HG03196 (cell line): ENCODE data around the gene AVPI1.
"Not testable (repeated sequence)": the region's sequence is repeated elsewhere in the genome, so short reads cannot be mapped to it uniquely, and the experiment has no call there.

Experiments
- ATAC-seq: cut with Tn5 transposase; IDR thresholded peaks from one replicate; pipeline ENCODE4 v1.9.1; 2021; ENCODE audit not compliant: unreplicated experiment

The AVPI1 gene

DNA sequence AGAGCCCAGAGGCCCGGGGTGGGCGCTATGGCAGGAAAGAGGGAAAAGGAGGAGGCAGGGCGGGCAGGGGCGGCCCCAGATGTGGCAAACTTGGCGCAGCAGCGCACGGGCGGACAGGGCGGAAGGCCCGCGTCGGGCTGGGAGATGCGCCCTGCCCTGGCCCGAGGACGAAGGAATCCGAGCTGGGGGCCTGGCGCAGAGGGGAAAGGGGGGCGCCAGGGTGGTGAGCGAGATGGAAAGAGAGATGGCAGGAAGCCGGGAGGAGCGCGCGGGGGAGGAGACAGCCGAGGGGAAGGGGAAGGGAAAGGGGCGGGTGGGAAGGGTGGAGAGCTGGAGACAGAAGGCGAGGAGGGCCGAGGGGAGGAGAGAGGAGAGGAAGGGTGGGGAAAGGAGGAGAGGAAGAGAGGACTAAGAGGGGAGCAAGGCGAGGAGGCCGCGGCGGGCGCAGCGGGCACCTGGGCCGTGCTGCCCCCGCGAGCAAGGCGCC is 26.3 kb upstream of the AVPI1 start, which contains the start of gene MARVELD1:
Gene MARVELD1 (plus strand): TSS at position 392 of the 487 bp plus-strand sequence. CDS start 147 bp downstream, outside the sequence.
- no peak for ATAC-seq

DNA sequence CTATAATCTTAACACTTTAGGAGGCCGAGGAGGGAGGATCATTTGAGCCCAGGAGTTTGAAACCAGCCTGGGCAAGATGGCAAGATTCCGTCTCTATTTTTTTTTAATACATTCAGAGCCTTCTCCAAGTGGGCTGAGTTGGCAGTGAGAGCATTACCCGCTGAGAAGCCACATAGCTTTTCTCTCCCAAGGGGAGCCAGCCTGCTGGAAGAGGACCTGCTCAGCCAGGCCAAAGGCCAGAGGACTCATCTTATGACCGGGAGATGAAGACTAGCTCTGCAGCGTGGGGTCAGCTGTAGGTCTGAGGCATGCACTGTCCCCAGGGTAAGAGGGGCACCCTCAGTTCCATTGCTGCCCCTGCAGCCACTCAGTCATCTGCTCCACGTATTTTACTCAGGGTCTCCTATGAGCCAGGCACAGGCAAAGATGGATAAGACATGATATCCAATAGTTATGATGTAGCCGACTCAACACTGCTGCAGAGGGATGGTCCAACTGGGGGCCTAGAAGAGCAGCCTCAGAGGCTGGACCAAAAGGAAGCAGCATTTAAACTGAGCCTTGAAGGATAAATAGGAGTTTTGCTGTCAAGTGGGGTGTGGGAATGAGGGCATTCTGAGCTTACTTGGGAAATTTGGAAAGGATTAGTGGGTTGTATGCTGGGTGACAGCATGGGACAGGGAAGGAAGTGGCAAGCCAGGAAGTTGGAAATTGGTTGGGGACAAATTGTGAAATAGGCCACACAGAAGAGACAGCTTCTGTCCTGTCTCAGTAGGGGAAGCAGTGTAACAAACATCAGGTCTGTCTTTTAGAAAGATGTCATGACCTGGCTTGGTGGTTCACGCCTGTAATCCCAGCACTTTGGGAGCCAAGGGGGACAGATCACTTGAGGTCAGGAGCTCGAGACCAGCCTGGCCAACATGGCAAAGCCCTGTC is 24.9 kb upstream of the AVPI1 start:
- ATAC-seq, result no peak

DNA sequence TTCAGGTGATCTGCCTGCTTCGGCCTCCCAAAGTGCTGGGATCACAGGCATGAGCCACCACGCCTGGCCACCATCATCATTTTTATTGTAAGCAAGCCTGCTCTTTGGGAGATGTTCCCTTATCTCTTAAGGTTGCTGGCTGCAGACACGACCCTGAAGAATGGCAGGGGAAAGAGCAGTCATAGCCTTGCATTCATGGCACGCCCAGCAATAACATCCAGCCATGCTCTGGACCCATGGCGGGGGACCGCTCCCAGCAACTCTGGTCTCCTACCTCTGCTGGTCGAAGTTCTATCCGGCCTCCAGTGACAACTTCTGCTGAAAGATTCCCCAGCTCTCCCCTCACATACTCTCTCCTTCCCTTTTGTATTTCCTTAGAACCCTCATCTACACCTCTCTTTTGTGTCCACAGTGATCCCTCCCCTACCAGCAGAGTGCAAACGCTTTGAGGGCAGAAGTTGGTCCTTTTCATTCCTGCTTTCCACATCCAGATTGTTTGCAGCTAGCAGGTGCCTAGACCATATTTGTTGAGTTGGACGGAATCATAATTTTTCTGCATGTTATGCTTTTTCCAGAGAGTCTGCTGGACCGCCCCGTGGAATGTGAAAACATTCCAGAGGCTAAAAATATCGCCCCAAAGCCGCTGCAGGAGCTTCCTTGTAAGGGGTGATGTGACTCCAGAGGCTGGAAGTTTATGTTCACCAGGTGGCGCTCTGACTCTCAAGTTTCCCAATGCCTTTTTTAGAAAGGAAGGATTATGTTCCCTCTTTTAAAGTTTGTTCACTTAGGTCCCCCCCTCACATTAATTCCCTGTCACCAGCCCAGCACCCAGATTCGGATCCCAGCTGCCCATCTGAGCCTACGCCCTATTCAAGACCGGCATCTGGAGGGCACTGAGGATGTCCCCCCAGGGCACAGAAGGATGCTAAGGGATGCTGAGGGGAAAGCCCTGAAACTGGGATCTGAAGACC is 22.2 kb upstream of the AVPI1 start:
- no peak for ATAC-seq

DNA sequence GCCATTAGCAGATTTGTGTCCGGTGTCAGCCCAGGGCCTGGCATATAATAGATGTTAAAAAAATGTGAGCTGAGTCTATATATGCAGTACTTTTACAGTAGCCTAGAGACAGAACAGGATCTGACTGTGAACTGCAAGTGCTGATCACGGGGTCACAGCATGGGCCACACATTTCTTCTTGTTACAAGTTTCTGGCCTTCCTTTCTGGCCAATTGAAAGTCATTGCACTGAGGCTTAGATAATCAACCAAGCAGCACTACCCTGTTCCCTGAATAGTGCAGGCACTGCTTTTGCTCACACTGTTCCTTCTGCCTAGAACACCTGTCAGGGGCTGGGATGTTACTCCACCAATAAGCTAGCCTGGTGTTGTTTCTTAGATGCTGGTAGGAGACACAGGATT is 21.1 kb upstream of the AVPI1 start:
- ATAC-seq, result no peak

GRCh38 chr10:97707134-97707861 is 20.3 kb upstream of the AVPI1 start:
- no peak for ATAC-seq

DNA sequence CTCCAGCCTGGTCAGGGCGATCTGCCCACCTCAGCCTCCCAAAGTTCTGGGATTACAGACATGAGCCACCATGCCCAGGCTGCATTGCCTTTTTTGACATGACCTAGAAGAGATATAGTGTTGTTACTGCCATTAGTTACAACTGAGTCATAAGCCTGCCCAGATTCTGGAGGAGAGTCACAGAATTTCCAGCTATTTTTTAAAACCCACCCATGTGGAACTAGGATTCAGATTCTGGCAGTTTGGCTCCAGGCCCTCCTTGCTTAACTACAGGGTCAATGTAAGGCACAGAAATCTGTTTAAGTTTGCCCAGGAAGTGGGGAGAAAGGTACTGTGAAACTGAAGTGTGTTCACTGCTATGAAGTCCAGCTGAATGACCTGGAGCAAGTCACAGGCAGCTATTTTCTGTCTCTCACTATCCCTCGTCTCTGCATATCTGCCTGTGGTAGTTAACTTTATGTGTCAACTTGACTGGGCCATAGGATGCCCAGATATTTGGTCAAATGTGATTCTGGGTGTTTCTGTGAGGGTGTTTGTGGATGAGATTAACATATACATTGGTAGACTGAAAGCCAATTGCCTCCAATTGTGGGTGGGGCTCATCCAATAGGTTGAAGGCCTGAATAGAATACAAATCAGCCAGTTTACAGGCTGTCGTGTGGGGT is 18.1 kb upstream of the AVPI1 start:
- ATAC-seq, result no peak

- no peak for ATAC-seq
Measured at GRCh38 chr10:97704341-97704740, 17.3 kb upstream of the AVPI1 start.

DNA sequence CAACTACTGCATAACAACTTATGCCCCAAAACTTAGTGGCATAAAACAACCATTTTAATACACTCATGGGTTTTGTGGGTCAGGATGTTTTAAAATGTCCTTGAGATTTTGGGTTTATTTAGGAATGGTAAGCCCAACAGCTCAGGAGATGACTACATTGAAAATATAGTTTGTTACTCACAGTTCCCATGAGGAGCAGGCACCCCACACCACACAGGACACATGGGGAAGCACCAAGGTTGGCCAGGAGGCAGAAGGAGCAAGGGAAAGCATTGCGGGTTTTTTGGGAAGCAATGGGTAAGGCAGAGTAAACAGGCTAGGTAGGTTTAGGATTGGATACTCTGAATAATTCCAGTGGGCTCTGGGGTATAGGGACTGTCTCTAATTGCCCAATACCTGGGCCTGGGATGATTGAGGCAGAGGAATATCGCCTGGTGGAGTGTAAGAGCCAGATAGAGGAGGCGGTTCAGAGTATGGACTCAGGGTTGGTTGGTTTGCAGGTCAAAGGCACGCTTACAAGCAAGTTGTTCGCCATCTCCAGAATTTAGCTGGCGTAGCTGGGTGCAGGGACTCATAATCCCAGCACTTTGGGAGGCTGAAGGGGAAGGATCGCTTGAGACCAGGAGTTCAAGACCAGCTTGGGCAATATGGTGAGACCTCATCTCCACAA is 16.5 kb upstream of the AVPI1 start:
- no peak for ATAC-seq

- peak; percentile 81 for ATAC-seq
Measured at GRCh38 chr10:97701438-97702069, 14.5 kb upstream of the AVPI1 start.

DNA sequence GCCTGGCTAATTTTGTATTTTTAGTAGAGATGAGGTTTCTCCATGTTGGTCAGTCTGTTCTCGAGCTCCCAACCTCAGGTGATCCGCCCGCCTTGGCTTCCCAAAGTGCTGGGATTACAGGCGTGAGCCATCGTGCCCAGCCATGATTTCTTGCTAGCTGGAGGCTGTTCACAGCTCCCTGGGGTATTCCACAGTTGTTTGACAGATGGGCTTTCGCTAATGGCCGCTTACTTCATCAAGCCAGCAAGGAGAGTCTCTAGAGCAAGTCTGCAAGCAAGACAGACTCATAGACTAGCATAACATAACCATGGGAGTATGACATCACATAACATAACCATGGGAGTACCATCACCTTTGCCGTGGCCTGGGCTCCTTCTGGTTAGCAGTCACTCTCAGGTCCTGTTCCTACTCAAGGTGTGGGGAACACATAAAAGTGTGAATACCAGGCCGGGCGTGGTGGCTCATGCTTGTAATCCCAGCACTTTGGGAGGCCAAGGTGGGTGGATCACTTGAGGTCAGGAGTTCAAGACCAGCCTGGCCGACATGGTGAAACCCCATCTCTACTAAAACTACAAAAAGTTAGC is 11.1 kb upstream of the AVPI1 start:
- ATAC-seq, result not testable (repeated sequence)

- no peak for ATAC-seq
Measured at GRCh38 chr10:97690133-97690532, 3.1 kb upstream of the AVPI1 start.

- ATAC-seq, result no peak
Measured at GRCh38 chr10:97689559-97690020, 2.5 kb upstream of the AVPI1 start.

DNA sequence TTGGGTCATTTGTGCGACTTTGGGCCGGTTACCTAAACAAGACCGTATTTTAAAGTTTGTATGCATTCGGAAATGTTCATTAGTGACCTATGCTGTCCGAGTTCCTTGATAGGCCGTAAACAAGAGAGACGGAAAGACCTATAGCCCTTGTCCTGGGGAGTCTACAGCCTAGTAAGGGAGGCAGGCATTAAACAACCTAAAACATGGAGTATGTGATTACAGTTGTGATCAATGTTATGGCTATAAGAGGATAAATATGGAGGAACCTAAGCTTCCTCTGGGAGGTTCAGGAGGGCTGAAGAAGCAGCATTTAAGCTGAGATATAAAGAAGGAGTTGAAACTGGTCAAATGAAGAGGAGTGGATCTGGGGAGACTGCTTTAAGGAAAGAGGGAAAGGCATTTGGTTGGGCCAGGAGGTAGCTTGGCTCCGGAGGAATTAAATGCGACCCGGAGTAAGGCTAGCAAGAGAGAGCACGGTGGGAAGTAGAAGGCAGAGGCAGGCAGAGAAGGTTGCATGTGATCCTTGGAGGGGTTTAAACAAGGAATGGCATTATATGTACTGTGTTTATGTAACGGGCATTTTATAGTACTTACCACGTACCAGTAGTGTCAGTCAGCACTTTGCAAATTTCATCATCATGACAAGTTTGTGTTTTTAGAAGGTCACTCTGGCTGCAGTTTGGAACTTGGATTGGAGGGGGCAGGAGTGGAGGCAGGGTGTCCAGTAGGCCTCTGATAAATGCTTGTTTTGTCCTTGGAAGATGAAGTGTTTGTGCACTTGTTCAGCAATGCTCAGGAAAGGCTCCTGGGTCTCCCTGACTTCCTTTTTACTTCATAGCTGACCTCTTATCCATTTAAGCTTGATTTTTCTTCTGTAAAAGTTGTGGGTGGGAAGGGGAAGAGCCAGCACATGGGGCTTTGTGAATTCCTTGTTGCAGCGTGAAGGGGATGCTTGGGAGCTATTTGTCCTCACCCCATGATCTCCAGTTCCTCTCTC is 1.0 kb upstream of the AVPI1 start:
- no peak for ATAC-seq

DNA sequence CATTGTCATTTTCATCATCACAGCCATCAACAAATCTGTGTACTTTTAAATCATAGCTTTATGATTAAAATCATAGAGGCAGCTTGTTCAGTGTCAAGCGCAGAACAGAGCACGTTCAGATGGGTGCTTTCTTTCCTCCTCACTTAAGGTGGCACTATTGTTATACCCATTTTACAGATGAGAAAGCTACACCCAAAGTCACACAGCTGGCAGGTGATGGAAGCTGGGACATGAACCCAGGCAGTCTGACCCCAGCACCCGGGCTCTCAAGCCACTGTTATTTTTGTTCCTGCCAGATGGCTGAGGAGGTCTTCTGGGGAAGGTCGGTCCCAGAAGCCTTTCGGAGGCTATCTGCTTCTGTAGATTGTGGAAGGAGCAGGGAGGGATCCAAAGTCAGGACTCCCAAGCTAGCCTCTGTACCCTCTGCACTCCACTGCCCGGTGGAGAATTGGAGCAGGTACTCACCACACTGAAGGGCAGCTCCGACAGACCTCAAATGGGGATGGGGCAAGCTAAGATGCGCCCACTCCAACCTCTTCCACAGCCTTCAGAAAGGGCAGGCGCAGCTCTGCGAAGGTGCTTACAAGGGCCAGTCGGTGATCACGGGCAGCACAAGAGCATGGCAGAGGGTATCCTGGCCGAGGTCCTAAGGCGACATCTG is 610 bp downstream of the AVPI1 start:
- ATAC-seq, result peak; percentile 6

GRCh38 chr10:97685395-97685958 is 1.6 kb downstream of the AVPI1 start:
- no peak for ATAC-seq

- ATAC-seq, result no peak
Measured at GRCh38 chr10:97684866-97685394, 2.1 kb downstream of the AVPI1 start.
